GM12865 (cell line): ENCODE results near the gene TCERG1L.

Source experiments
- DNase-seq: peaks from one replicate; pipeline ENCODE4 v3.0.0; 2010; ENCODE audit warnings: low read depth
- H3K4me3 ChIP-seq: 2 replicates; pipeline ENCODE4 v1.5.1; 2011; ENCODE audit warnings: mild to moderate bottlenecking, low read depth, low read length, control low read depth
- TF ChIP-seq, protein P1 (sequence below): IDR thresholded peaks from 2 replicates; pipeline ENCODE4 v1.5.1; 2011; ENCODE audit warnings: low read length, control low read depth, low read depth, inconsistent platforms; ENCODE audit not compliant: insufficient read depth; ENCODE audit errors: missing control alignments

Gene TCERG1L

GRCh38 chr10:131068760-131069159, 242.8 kb downstream of the TCERG1L start:
- no peak overlapping the region for H3K4me3 ChIP-seq
- TF ChIP-seq, protein P1, sequence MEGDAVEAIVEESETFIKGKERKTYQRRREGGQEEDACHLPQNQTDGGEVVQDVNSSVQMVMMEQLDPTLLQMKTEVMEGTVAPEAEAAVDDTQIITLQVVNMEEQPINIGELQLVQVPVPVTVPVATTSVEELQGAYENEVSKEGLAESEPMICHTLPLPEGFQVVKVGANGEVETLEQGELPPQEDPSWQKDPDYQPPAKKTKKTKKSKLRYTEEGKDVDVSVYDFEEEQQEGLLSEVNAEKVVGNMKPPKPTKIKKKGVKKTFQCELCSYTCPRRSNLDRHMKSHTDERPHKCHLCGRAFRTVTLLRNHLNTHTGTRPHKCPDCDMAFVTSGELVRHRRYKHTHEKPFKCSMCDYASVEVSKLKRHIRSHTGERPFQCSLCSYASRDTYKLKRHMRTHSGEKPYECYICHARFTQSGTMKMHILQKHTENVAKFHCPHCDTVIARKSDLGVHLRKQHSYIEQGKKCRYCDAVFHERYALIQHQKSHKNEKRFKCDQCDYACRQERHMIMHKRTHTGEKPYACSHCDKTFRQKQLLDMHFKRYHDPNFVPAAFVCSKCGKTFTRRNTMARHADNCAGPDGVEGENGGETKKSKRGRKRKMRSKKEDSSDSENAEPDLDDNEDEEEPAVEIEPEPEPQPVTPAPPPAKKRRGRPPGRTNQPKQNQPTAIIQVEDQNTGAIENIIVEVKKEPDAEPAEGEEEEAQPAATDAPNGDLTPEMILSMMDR = no peak
- DNase-seq = no peak

GRCh38 chr10:131068311-131068710, 243.2 kb downstream of the TCERG1L start:
- TF ChIP-seq, protein P1 = no peak
- no peak overlapping the region for H3K4me3 ChIP-seq
- DNase-seq = no peak

DNA sequence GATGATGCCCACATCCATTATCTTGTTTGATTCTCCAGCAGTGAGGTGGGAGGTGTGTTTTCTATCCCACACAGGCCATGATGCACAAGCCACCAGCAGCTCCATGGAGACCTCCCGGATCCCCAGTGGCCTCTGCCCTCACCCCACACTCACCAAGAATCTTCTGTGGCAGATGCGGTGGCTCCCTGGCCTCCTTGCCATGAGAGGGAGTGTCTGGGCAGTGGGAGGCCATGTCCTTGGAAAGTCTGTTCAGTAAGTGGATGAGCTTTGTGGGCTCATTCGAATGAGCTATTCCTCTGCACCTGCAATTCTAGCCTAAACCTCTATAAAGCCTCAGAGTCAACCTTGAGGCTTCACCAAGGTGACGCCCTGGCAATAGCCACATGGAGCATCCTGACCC, 243.8 kb downstream of the TCERG1L start:
- no peak for DNase-seq
- no peak overlapping the region for H3K4me3 ChIP-seq
- TF ChIP-seq, protein P1 = no peak

DNA sequence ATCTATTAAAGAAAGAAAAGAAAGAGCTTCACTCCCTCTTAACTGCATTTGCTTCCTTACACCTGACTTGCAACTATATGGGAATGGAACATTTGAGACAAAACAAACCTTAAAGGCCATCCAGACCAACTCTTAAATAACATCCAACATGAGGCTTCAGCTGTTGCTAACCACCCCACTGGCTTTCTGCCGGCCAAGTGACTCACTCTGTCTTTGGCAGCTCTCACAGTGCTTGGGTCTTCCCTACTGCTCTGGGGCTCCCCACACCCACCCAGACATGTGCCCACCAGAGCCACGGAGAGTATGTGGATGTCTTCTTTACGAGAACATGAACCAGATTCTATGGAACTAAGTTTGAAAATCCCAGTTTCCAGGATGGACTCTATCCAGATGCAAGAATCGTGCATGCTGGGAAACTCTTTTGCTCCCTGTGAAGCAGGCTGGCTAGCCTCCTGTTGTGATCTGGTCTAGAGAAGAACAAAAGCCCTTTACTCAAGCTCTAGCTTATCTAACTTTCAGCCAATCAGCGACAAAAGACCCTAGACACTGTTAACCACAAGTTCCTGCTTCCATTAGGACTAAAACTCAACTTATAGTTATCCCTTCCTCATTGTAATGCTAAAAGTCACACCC, 245.7 kb downstream of the TCERG1L start:
- TF ChIP-seq, protein P1 = no peak
- no peak overlapping the region for H3K4me3 ChIP-seq
- no peak for DNase-seq

GRCh38 chr10:131063311-131063710, 248.2 kb downstream of the TCERG1L start:
- no peak overlapping the region for H3K4me3 ChIP-seq
- TF ChIP-seq, protein P1 = no peak
- no peak for DNase-seq

DNA sequence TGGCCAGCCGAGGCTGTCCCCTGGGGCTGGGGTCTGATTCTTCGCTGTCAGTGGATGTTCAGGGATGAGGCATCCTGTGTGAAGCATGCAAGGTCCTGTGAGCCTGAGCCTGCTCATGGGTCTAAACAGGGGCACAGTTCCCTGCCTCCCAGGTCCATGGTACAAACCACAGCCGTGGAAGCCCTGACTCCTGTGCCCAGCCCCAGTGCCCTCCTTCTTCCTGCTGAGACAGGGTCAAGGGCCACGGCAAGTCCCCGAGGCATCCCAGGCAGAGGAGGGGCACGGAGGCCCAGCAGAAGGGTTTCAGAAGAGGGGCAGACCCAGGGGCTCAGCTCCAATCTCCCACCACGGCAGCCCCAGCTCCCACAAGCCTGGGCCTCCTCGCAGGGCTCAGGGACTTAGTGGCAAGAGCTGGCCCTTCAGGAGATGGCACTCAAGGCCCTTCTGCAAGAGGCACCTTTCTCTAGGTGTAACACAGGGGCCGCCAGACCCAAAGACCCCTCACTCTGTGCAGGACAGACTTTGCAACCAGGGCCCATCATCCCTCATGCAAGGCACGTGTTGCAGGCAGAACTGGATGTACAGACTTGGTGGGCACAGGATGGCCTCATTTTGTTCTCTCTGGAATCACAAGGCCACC, 248.8 kb downstream of the TCERG1L start:
- H3K4me3 ChIP-seq = no peak overlapping the region
- no peak for DNase-seq
- TF ChIP-seq, protein P1 = no peak

- no peak overlapping the region for H3K4me3 ChIP-seq
- DNase-seq = no peak
- TF ChIP-seq, protein P1 = no peak
Observed at GRCh38 chr10:131061216-131061615, 250.3 kb downstream of the TCERG1L start.
